AG10803 (cell line): ENCODE results near the gene RSBN1.

Experiments used
- DNase-seq: peaks from one replicate; pipeline ENCODE4 v3.0.0; 2010; ENCODE audit warnings: low read depth
- H3K4me3 ChIP-seq: 2 replicates; pipeline ENCODE4 v1.5.1; 2011; ENCODE audit warnings: mild to moderate bottlenecking, low read length, control low read depth
- TF ChIP-seq, protein P1 (sequence below): conservative IDR thresholded peaks from 2 replicates; pipeline ENCODE4 v1.5.1; 2011; ENCODE audit warnings: mild to moderate bottlenecking, low read length, control low read depth, inconsistent platforms

Gene RSBN1

DNA sequence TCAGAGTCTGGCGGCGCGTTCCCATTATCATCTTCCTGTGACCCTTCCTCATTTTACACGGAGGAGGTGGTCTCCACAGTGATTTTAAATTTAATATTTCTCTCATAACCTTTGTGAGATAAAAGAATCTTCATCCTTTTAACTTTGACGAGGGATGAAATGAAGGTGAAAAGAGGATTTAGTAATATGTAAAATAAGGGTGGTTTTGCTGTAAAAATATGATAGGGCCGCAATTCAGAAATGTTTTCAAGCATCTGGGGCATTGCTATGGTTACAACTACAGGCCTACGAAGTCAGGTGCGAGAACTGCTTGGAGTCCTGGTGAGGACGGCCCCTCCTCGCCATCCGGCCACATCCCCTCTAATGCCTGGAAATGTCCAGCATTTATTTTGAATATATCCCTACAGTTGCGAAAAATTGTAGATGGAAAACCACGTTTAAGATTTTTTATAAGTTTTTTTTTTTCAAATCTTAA, 422 bp upstream of the RSBN1 start:
- DNase-seq = peak; percentile 26
- TF ChIP-seq, protein P1, sequence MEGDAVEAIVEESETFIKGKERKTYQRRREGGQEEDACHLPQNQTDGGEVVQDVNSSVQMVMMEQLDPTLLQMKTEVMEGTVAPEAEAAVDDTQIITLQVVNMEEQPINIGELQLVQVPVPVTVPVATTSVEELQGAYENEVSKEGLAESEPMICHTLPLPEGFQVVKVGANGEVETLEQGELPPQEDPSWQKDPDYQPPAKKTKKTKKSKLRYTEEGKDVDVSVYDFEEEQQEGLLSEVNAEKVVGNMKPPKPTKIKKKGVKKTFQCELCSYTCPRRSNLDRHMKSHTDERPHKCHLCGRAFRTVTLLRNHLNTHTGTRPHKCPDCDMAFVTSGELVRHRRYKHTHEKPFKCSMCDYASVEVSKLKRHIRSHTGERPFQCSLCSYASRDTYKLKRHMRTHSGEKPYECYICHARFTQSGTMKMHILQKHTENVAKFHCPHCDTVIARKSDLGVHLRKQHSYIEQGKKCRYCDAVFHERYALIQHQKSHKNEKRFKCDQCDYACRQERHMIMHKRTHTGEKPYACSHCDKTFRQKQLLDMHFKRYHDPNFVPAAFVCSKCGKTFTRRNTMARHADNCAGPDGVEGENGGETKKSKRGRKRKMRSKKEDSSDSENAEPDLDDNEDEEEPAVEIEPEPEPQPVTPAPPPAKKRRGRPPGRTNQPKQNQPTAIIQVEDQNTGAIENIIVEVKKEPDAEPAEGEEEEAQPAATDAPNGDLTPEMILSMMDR = no peak; the same call in 1 of the 2 replicates
- H3K4me3 ChIP-seq = peak overlapping the region; percentile 67

DNA sequence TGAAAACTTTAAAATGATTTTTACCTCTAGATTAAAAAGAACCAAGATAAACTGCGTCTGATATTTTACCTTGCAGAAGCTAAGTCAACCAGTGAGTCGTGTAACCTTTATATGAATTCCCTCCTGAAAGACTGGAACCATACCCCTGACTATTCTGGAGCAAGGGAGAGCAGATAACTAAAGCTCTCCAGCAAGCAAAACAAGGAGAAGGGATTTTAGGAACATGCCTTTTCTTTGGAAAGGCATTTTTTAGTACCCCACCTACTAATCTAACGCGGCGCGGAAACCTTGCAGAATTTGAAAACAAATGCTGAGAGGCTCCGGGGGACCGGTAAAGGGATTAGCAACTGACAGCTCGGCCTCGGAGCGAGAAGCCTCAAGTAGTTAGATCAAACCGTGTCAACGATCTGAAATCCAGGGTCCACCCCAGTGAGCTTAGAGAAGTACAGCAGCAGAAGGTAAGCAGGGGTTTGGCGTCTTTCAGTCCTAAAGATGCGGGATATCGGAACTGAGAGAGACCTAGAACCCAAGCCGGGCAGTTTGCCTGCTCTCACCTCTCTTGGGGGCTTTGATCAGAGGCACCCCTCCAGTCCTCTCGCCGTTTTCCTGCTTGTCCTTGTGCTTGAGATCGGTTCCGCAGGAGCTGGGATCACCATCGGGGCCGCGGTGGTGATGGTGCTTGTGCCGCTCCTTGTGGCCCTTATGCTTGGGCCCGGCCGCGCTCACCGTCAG, 954 bp downstream of the RSBN1 start:
- DNase-seq = peak; percentile 17
- TF ChIP-seq, protein P1 = no peak
- H3K4me3 ChIP-seq = peak overlapping the region; percentile 97

DNA sequence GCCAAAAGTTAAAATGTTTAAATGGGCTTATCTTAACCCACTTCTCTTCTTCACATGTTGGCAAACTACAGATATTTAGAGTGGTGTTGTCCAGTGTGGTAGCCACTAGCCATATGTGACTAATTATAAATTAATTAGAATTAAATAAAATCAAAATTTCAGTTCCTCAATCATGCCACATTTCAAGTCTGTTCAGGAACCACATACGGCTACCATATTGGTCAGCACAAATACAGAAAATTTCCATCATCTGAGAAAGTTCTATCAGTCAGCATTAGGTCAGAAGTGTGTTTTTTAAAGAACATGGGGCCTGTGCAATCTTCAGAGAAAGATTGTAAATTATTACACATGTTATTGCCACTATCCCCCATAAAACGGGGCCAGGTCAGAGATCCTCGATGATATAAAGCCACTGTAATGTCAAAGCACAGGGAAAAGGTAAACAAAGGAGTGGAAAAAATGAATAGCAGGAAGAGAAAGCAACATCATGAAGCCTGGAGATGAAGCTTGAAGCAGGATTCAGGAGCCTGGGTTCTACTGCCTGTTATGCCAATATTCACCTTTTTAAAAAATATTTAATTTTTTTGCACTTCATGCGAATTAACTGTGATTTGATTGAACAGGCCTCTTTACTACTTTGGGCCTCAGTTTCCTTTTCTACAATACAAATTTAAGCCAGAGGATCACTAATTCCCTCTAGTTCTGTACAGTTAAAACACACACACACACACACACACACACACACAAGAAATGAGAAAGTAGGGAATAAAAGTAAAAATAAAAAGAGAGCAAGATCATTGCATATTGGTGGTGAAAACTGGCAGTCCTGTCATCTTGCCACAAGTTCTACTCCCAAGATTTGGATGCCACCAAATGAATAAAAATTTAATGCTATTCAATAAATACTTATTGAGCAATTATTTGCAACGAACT, 2.3 kb downstream of the RSBN1 start:
- peak overlapping the region; percentile 97 for H3K4me3 ChIP-seq
- TF ChIP-seq, protein P1 = no peak
- DNase-seq = no peak

DNA sequence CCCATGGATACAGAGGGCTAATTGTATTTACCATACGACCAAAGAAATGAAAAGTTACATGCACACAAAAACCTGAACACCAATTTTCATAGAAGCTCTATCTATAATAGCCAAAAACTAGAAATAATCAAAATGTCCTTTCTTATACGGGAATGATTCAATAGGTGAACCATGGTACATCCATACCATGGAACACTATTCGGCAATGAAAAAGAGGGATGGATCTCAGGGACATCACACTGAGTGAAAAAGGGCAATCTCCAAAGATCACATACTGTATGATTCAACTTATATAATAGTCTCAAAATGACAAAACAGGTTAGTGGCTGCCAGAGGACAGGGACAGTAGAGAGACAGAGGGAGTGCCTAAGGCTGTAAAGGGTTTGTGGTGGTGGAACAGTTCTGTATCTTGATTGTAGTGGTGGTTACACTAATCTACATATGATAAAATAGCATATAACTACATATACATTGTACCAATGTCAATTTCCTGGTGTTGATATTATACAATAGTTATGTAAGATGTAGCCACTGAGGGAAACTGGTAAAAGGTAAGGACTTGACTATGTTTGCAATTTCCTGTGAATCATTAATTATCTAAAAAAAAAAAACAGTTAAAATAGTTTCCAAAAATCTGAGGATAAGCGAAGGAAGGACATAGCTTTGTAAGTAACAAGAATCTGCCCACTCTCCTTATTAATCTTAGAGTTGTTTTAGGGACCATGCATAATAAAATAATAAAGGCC, 3.7 kb downstream of the RSBN1 start:
- peak; percentile 7 for DNase-seq
- TF ChIP-seq, protein P1 = no peak
- no peak overlapping the region for H3K4me3 ChIP-seq

DNA sequence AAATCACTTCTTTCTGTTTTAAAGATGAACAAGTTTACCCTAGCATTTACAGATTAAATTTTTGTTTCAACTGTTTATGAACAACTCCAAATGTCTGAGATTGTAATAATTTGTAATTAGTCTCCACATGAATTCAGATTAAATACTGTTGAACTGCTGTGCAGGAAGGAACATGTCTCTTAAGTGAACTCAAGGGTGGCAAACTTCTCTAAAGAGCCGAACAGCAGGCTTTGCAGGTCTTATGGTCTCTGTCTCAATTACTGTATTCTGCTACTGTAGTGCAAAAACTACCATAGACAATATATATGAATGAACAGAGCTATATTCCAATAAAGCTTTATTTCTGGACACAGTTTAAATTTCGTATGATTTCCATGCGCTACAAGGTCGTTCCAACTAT, 6.6 kb downstream of the RSBN1 start:
- no peak for DNase-seq
- TF ChIP-seq, protein P1 = no peak
- no peak overlapping the region for H3K4me3 ChIP-seq

DNA sequence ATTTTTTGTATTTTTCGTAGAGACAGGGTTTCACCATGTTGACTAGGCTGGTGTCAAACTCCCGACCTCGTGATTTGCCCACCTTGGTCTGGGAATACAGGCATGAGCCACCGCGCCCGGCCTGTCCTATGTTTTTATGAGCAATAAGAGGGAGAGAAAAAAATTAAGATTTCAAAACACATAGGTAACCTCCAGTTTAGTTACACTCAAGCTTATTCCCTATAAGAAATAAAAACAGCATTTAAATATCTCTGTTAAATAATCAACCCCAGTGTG, 7.1 kb downstream of the RSBN1 start:
- no peak for DNase-seq
- TF ChIP-seq, protein P1 = no peak
- no peak overlapping the region for H3K4me3 ChIP-seq
